Trophoblast cell (in vitro differentiated cells and primary cell): ENCODE data around the gene U2AF1.
"Not testable (repeated sequence)": the region's sequence is repeated elsewhere in the genome, so short reads cannot be mapped to it uniquely, and the experiment has no call there.

ENCODE experiments used
- DNase-seq, 2 donors: peaks; one replicate each; pipeline ENCODE4 v3.0.0-alpha.2; 2016
- H2AFZ ChIP-seq: 2 replicates; pipeline ENCODE4 v1.6.1; 2013; ENCODE audit warnings: low read length, moderate library complexity, mild to moderate bottlenecking; ENCODE audit not compliant: insufficient read depth, poor library complexity
- H2AK5ac ChIP-seq: 2 replicates; pipeline ENCODE4 v1.6.1; 2013; ENCODE audit warnings: mild to moderate bottlenecking, low read length
- H2BK120ac ChIP-seq: 2 replicates; pipeline ENCODE4 v1.6.1; 2013; ENCODE audit warnings: low read length, mild to moderate bottlenecking, moderate library complexity; ENCODE audit not compliant: insufficient read depth, poor library complexity
- H2BK12ac ChIP-seq: 2 replicates; pipeline ENCODE4 v1.6.1; 2013; ENCODE audit warnings: mild to moderate bottlenecking, low read length, moderate library complexity
- H2BK5ac ChIP-seq: 2 replicates; pipeline ENCODE4 v1.6.1; 2013; ENCODE audit warnings: low read length, low read depth, moderate library complexity, mild to moderate bottlenecking; ENCODE audit not compliant: poor library complexity
- H3K14ac ChIP-seq: 2 replicates; pipeline ENCODE4 v1.6.1; 2013; ENCODE audit warnings: mild to moderate bottlenecking, low read length
- H3K18ac ChIP-seq: 2 replicates; pipeline ENCODE4 v1.6.1; 2013; ENCODE audit warnings: mild to moderate bottlenecking, low read length
- H3K23ac ChIP-seq: 2 replicates; pipeline ENCODE4 v1.6.1; 2013; ENCODE audit warnings: low read length
- H3K27ac ChIP-seq: 2 replicates; pipeline ENCODE4 v1.5.1; 2013; ENCODE audit warnings: low read depth, mild to moderate bottlenecking, inconsistent platforms, low read length, moderate library complexity
- H3K27me3 ChIP-seq: 2 replicates; pipeline ENCODE4 v1.6.1; 2013; ENCODE audit warnings: inconsistent platforms, mild to moderate bottlenecking, low read length, moderate library complexity; ENCODE audit not compliant: insufficient read depth
- H3K36me3 ChIP-seq, 2 experiments: 1 replicate in 1 of 2; 2 replicates in 1 of 2; pipeline ENCODE4 v1.6.1; 2013; ENCODE audit warnings: low read length in 2 of 2, mild to moderate bottlenecking in 2 of 2, moderate library complexity in 1 of 2; ENCODE audit not compliant: insufficient read depth in 2 of 2, control insufficient read depth in 1 of 2
- H3K4ac ChIP-seq: 2 replicates; pipeline ENCODE4 v1.6.1; 2013; ENCODE audit warnings: low read depth, mild to moderate bottlenecking, low read length, moderate library complexity
- H3K4me1 ChIP-seq, 2 experiments: 1 replicate in 1 of 2; 2 replicates in 1 of 2; pipeline ENCODE4 v1.6.1; 2013; ENCODE audit warnings: low read length in 2 of 2, mild to moderate bottlenecking in 2 of 2, moderate library complexity in 1 of 2; ENCODE audit not compliant: insufficient read depth in 2 of 2, control insufficient read depth in 1 of 2
- H3K4me2 ChIP-seq: 2 replicates; pipeline ENCODE4 v1.6.1; 2013; ENCODE audit warnings: inconsistent platforms, mild to moderate bottlenecking, low read length, moderate library complexity
- H3K4me3 ChIP-seq: 2 replicates; pipeline ENCODE4 v1.5.1; 2013; ENCODE audit warnings: mild to moderate bottlenecking, low read depth, low read length, inconsistent platforms
- H3K79me1 ChIP-seq: one replicate; pipeline ENCODE4 v1.6.1; 2013; ENCODE audit warnings: low read length
- H3K79me2 ChIP-seq: 2 replicates; pipeline ENCODE4 v1.6.1; 2013; ENCODE audit warnings: low read length, mild to moderate bottlenecking; ENCODE audit not compliant: control insufficient read depth, insufficient read depth, poor library complexity
- H3K9ac ChIP-seq: 2 replicates; pipeline ENCODE4 v1.6.1; 2013; ENCODE audit warnings: mild to moderate bottlenecking, low read length
- H3K9me3 ChIP-seq: 2 replicates; pipeline ENCODE4 v1.6.1; 2013; ENCODE audit warnings: low read depth, mild to moderate bottlenecking, control low read depth, inconsistent platforms, low read length; ENCODE audit not compliant: insufficient read depth
- H4K12ac ChIP-seq: 2 replicates; pipeline ENCODE4 v1.6.1; 2013; ENCODE audit warnings: low read depth, mild to moderate bottlenecking, low read length, moderate library complexity
- H4K8ac ChIP-seq: 2 replicates; pipeline ENCODE4 v1.6.1; 2013; ENCODE audit warnings: low read depth, mild to moderate bottlenecking, low read length, moderate library complexity
- H4K91ac ChIP-seq: one replicate; pipeline ENCODE4 v1.6.1; 2013; ENCODE audit warnings: low read depth, mild to moderate bottlenecking, low read length, moderate library complexity
- WGBS: extraction: QIAGEN DNeasy Blood & Tissue Kit; methylation state at CpG from one replicate; pipeline ENCODE4 v1.1.7; 2013; ENCODE audit warnings: missing lambda C conversion rate; ENCODE audit not compliant: insufficient read length, insufficient coverage; ENCODE audit errors: extremely low coverage; 5-methylcytosine and 5-hydroxymethylcytosine counted together

The U2AF1 gene

GRCh38 chr21:43066690-43067089 lies 40.7 kb downstream of the U2AF1 start:
- WGBS: no CpG with 5 or more reads among the region's 12 CpGs

GRCh38 chr21:43065991-43066390 lies 41.4 kb downstream of the U2AF1 start:
- H3K18ac ChIP-seq, H2BK12ac ChIP-seq, DNase-seq, H3K4me1 ChIP-seq, H2AFZ ChIP-seq, H3K9ac ChIP-seq, H2BK5ac ChIP-seq, H3K9me3 ChIP-seq, H2AK5ac ChIP-seq, H3K4ac ChIP-seq, H3K27me3 ChIP-seq, H3K14ac ChIP-seq, H3K79me2 ChIP-seq, H3K4me2 ChIP-seq, H3K23ac ChIP-seq, H3K4me3 ChIP-seq, H3K79me1 ChIP-seq, H4K91ac ChIP-seq, H3K27ac ChIP-seq, H2BK120ac ChIP-seq, H4K12ac ChIP-seq, H3K36me3 ChIP-seq, H4K8ac ChIP-seq: not testable (repeated sequence)
- no CpG with 5 or more reads among the region's 30 CpGs for WGBS

More at GRCh38 chr21:43066690-43067089, 40.7 kb downstream of the U2AF1 start:
- H2BK12ac ChIP-seq, H3K27me3 ChIP-seq, H3K4ac ChIP-seq, H3K4me3 ChIP-seq, H2BK120ac ChIP-seq, H2AFZ ChIP-seq, H2BK5ac ChIP-seq, H4K91ac ChIP-seq, H4K8ac ChIP-seq, H4K12ac ChIP-seq, H3K27ac ChIP-seq, H3K36me3 ChIP-seq, H3K4me1 ChIP-seq, H3K79me2 ChIP-seq, H3K14ac ChIP-seq, H3K9ac ChIP-seq, H3K9me3 ChIP-seq, DNase-seq, H3K23ac ChIP-seq, H3K79me1 ChIP-seq, H2AK5ac ChIP-seq, H3K4me2 ChIP-seq, H3K18ac ChIP-seq: not testable (repeated sequence)

GRCh38 chr21:43064265-43064917 lies 43.0 kb downstream of the U2AF1 start:
- H3K4ac ChIP-seq, H3K23ac ChIP-seq, H3K36me3 ChIP-seq, H4K91ac ChIP-seq, H3K18ac ChIP-seq, H2BK5ac ChIP-seq, H3K4me2 ChIP-seq, H3K4me3 ChIP-seq, H3K14ac ChIP-seq, DNase-seq, H4K8ac ChIP-seq, H4K12ac ChIP-seq, H2BK120ac ChIP-seq, H3K9ac ChIP-seq, H3K9me3 ChIP-seq, H2BK12ac ChIP-seq, H2AK5ac ChIP-seq, H3K79me1 ChIP-seq, H3K4me1 ChIP-seq, H3K27me3 ChIP-seq, H2AFZ ChIP-seq, H3K27ac ChIP-seq, H3K79me2 ChIP-seq: not testable (repeated sequence)
- WGBS: no CpG with 5 or more reads among the region's 22 CpGs

GRCh38 chr21:43062955-43063664 lies 44.3 kb downstream of the U2AF1 start:
- not testable (repeated sequence) for H3K27me3 ChIP-seq, H2AK5ac ChIP-seq, H3K36me3 ChIP-seq, H4K12ac ChIP-seq, H3K4me1 ChIP-seq, DNase-seq, H3K4ac ChIP-seq, H2BK120ac ChIP-seq, H4K8ac ChIP-seq, H3K79me2 ChIP-seq, H2AFZ ChIP-seq, H3K9ac ChIP-seq, H3K14ac ChIP-seq, H3K9me3 ChIP-seq, H3K18ac ChIP-seq, H3K4me3 ChIP-seq, H3K79me1 ChIP-seq, H2BK5ac ChIP-seq, H2BK12ac ChIP-seq, H3K4me2 ChIP-seq, H4K91ac ChIP-seq, H3K27ac ChIP-seq, H3K23ac ChIP-seq
- WGBS: no CpG with 5 or more reads among the region's 28 CpGs
